NB4 (cell line): ENCODE data around the gene ARHGAP26.
A peak's percentile ranks its signal among the peaks of the same experiment; 100 is the strongest.

Source experiments
- DNase-seq: peaks from one replicate; pipeline ENCODE4 v3.0.0; 2010; ENCODE audit warnings: low read depth
- H3K4me3 ChIP-seq: one replicate; pipeline ENCODE4 v1.5.1; 2011; ENCODE audit warnings: mild to moderate bottlenecking, low read depth, low read length, moderate library complexity
- MYC ChIP-seq: IDR thresholded peaks from 2 replicates; pipeline ENCODE4 v1.6.1; 2011; ENCODE audit warnings: low read depth, low read length
- POLR2A ChIP-seq: IDR thresholded peaks from 2 replicates; pipeline ENCODE4 v1.6.1; 2011; ENCODE audit warnings: mild to moderate bottlenecking; ENCODE audit not compliant: insufficient read length; ENCODE audit errors: extremely low read depth
- TF ChIP-seq, protein P1 (sequence below): IDR thresholded peaks from 2 replicates; pipeline ENCODE4 v1.6.1; 2011; ENCODE audit warnings: low read depth, low read length
- TF ChIP-seq, protein P2 (sequence below): IDR thresholded peaks from one replicate; pipeline ENCODE4 v1.5.1; 2012; ENCODE audit warnings: low read depth, low read length

ARHGAP26 gene

DNA sequence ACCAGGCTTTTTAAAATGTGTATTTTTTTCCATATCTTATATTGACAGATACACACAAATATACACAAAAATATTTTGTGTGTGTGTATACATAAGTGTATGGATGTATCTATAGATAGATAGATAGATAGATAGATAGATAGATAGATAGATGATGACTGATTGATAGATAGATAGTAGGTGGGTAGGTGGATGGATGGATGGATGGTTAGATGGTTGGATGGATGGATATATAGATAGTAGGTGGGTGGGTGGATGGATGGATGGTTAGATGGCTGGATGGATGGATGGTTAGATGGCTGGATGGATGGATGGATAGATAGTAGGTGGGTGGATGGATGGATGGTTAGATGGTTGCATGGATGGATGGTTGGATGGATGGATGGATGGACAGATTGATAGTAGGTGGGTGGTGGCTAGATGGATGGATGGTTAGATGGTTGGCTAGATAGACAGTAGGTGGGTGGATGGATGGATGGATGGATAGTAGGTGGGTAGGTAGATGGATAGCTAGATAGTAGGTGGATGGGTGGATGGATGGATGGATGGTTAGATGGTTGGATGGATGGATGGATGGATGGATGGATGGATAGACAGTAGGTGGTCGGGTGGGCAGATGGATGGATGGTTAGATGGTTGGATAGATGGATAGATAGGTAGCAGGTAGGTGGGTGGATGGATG, 477.1 kb downstream of the ARHGAP26 start:
- TF ChIP-seq, protein P1, sequence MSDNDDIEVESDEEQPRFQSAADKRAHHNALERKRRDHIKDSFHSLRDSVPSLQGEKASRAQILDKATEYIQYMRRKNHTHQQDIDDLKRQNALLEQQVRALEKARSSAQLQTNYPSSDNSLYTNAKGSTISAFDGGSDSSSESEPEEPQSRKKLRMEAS: no peak
- TF ChIP-seq POLR2A (no peak), MYC (no peak)
- TF ChIP-seq, protein P2, sequence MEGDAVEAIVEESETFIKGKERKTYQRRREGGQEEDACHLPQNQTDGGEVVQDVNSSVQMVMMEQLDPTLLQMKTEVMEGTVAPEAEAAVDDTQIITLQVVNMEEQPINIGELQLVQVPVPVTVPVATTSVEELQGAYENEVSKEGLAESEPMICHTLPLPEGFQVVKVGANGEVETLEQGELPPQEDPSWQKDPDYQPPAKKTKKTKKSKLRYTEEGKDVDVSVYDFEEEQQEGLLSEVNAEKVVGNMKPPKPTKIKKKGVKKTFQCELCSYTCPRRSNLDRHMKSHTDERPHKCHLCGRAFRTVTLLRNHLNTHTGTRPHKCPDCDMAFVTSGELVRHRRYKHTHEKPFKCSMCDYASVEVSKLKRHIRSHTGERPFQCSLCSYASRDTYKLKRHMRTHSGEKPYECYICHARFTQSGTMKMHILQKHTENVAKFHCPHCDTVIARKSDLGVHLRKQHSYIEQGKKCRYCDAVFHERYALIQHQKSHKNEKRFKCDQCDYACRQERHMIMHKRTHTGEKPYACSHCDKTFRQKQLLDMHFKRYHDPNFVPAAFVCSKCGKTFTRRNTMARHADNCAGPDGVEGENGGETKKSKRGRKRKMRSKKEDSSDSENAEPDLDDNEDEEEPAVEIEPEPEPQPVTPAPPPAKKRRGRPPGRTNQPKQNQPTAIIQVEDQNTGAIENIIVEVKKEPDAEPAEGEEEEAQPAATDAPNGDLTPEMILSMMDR: no peak
- DNase-seq: no peak
- no peak overlapping the region for H3K4me3 ChIP-seq

DNA sequence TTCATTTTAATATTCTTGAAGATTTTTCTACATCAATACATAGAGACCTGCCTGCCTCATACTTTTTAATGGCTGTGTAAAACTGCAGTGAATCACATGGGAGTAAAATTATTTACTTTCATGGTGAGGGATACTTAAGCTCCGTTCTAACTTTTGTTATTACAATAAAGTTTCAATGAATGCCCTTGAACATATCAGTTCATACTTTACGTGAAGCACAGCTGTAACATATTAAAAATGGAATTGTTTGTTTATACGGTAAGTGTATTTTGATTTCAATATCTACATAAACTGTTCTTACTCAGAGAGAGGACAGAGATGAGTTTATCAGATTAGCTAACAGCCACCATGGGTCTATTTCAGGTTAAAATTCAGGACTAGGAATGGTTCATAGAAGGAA, 478.2 kb downstream of the ARHGAP26 start:
- no peak for DNase-seq
- no peak overlapping the region for H3K4me3 ChIP-seq
- TF ChIP-seq, protein P1: no peak
- no peak for TF ChIP-seq POLR2A

DNA sequence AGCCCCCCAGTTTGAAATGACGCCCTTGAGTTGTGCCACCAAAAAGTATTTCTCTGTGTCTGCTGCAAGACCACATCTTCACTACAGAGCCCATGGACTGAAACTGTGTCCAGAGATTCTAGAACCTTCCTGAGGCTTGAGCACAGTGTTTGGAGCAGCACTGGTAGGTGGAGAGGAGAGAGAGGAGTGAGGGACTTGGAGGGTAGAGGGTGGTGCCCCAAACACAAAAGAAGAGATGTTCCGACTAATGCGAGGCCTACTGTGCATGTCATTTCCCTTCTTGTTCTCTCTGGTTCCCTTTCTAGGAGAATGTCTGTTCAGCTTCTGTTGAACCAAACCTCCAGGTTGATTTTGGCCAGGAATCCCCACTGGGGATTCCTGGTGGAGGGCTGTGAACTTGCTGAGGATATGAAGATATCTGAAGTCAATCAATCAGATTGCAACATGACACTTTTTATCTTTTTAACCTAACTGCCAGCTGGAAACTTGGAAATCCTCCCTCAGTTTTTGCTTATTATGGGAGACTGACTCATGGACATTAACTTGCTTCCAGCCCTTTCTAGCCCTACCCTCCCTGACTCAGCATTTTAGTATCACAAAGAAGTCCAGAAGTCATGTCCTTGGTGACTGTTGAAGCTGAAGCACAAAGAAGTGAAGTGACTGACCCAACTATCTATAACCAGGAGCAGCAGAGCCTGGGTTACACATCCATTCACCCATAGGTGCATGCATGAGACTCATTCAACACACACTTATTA, 478.8 kb downstream of the ARHGAP26 start:
- no peak overlapping the region for H3K4me3 ChIP-seq
- DNase-seq: peak; percentile 27
- TF ChIP-seq POLR2A: no peak
- no peak for TF ChIP-seq MYC
- TF ChIP-seq, protein P2: no peak
- TF ChIP-seq, protein P1: no peak

DNA sequence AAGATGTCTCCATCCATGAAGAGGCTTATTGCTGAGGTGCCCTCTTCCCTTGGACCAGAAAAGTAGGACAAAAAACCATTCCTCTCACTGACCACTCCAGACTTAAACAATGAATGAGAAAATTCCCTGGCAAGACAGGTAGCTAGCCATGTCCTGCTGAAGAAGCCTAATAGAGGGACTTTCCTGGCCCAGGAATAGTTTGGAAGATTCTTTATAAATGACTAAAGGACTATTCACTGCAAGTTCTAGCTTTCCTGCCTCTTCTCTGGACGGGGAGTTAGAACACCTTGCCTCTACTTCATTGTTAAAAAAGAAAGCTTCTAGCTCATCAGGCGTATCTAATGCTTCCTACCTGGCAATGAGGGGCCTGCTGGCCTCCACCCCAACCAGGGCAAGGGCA, 479.7 kb downstream of the ARHGAP26 start:
- DNase-seq: no peak

DNA sequence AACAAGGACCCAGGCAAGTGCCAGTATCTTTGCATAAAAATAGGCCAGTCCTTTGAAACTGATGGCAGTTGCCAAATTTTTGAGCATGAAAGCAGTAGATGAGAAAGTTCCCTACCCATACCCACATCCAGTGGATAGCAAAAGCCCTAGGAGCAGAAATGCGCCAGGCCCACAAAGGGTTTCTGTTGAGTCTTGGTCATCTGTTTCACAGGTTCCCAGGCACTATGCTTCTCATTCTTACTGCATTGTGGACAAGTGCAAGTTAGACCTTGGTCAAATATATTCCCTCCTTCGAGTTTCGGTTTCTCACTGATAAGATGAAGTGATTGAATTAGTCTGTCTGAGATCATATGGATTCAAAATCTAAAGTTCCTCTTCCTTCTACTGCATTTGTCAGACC, 481.0 kb downstream of the ARHGAP26 start:
- no peak for DNase-seq
- no peak for TF ChIP-seq MYC
- TF ChIP-seq, protein P1: no peak
- TF ChIP-seq, protein P2: no peak
- no peak for TF ChIP-seq POLR2A
- H3K4me3 ChIP-seq: no peak overlapping the region

More for the DNA sequence above, 479.7 kb downstream of the ARHGAP26 start:
- no peak overlapping the region for H3K4me3 ChIP-seq
- TF ChIP-seq, protein P1: no peak
- TF ChIP-seq, protein P2: no peak
- TF ChIP-seq MYC (no peak), POLR2A (no peak)

DNA sequence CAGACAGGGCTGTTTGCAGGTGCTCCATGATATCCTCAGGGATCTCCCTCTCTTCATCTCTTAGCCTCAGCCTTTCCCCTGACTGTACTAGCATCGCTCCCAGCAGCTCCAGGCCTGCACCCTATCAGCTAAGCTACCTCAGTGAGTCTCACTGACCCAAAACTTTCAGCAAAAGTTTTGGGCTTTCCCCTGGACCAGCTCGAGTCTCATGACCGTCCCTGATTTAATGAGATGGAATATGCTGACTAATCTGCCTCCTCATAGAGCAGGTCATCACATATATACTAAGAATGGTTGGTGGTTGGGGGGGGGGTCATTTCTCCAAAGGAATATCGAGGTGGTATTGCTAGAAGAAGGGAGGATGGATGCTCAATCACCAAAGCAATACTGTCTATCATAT, 481.8 kb downstream of the ARHGAP26 start:
- TF ChIP-seq POLR2A (no peak), MYC (no peak)
- TF ChIP-seq, protein P2: no peak
- TF ChIP-seq, protein P1: no peak
- DNase-seq: no peak
- H3K4me3 ChIP-seq: no peak overlapping the region
